K562 (cell line): Measurements from ENCODE around the gene UCN. TPM values are rescaled to one million over a fixed set of nuclear protein-coding genes. Genes with fewer than 3 reads are reported as not detected.

Experiments used
- ATAC-seq: fragments of 200-7000 bp; cut with Tn5 transposase; 3 replicates; pipeline ENCODE4 v1.9.1; 2020; ENCODE audit warnings: moderate library complexity
- BruUV-seq: library from RNA; stranded (reverse); fragments of 400-500 nt; replicated peaks from 2 replicates; lab custom pipeline; 2021; lab: Mats Ljungman, UMichigan
- CTCF ChIA-PET: fragments of 300-600 bp; formaldehyde crosslinking; extraction: SDS; loops from one replicate; lab custom pipeline; 2021; ENCODE audit warnings: low intra/inter-chr PET ratio; lab: Yijun Ruan, JAX
- POLR2A ChIA-PET: fragments of 300-600, 350-650 bp; sonication (Branson Sonifier 250); formaldehyde crosslinking; extraction: SDS; loops from one replicate; lab custom pipeline; 2021; ENCODE audit warnings: antibody characterized with exemption, inconsistent platforms; lab: Yijun Ruan, JAX
- DNase-seq, 4 experiments: peaks; one replicate each; pipeline versions ENCODE4 v3.0.0 to v3.0.0-alpha.2; 2011 to 2018; ENCODE audit warnings: low spot score in 3 of 4, mixed read lengths in 3 of 4; ENCODE audit errors: extremely low read depth in 1 of 4
- FAIRE-seq: peaks from 2 replicates; lab custom pipeline; 2011; peaks lifted over from hg19 to GRCh38; lab: Jason Lieb, UNC
- H2AFZ ChIP-seq: 2 replicates; pipeline ENCODE4 v1.6.0; 2011; ENCODE audit warnings: low read depth, low read length, control low read depth, inconsistent platforms
- H3K27ac ChIP-seq: fragments of 200-600 bp; 3 replicates; pipeline ENCODE4 v1.8.0; 2011; ENCODE audit warnings: low read depth, mild to moderate bottlenecking, control low read depth, inconsistent platforms, low read length, moderate library complexity, mixed read lengths; ENCODE audit errors: extremely low read depth
- H3K27me3 ChIP-seq, 2 experiments: fragments of 300-600 bp in 1 of 2; 2 replicates in 1 of 2; 3 replicates in 1 of 2; pipeline versions ENCODE4 v1.6.0 to v1.8.0; 2011; ENCODE audit warnings: inconsistent platforms in 2 of 2, low read length in 2 of 2, mild to moderate bottlenecking in 1 of 2, mixed read lengths in 1 of 2, moderate library complexity in 1 of 2; ENCODE audit not compliant: control insufficient read depth in 2 of 2, insufficient read depth in 2 of 2
- H3K36me3 ChIP-seq: fragments of 300-600 bp; 3 replicates; pipeline ENCODE4 v1.8.0; 2011; ENCODE audit warnings: mild to moderate bottlenecking, low read length, inconsistent platforms; ENCODE audit not compliant: control insufficient read depth, insufficient read depth
- H3K4me1 ChIP-seq, 2 experiments: fragments of 200-600 bp in 1 of 2; replicated peaks in 1 of 2; 2 replicates in 1 of 2; 3 replicates in 1 of 2; pipeline versions ENCODE4 v1.5.1 to v1.8.0; 2011; ENCODE audit warnings: inconsistent platforms in 2 of 2, low read length in 2 of 2, mild to moderate bottlenecking in 1 of 2, mixed read lengths in 1 of 2, moderate library complexity in 1 of 2; ENCODE audit not compliant: control insufficient read depth in 2 of 2, insufficient read depth in 2 of 2
- H3K4me2 ChIP-seq: 2 replicates; pipeline ENCODE4 v1.6.1; 2011; ENCODE audit warnings: low read length, control low read depth, inconsistent platforms, mixed read lengths; ENCODE audit not compliant: insufficient read depth
- H3K4me3 ChIP-seq: fragments of 200-600 bp; sonication (generic), shearing (Covaris generic); 2 replicates; pipeline ENCODE4 v1.5.1; 2016; ENCODE audit warnings: control low read depth, inconsistent platforms
- H3K79me2 ChIP-seq: fragments of 200-600 bp; 3 replicates; pipeline ENCODE4 v1.8.0; 2011; ENCODE audit warnings: low read length, inconsistent platforms; ENCODE audit not compliant: control insufficient read depth, insufficient read depth
- H3K9ac ChIP-seq, 2 experiments: 2 replicates each; pipeline versions ENCODE4 v1.6.0 to v1.6.1; 2011; ENCODE audit warnings: low read depth in 2 of 2, low read length in 2 of 2, control low read depth in 1 of 2, inconsistent platforms in 1 of 2, mild to moderate bottlenecking in 1 of 2, mixed read lengths in 1 of 2; ENCODE audit not compliant: insufficient read depth in 1 of 2
- H3K9me1 ChIP-seq: one replicate; pipeline ENCODE4 v1.6.0; 2011; ENCODE audit warnings: inconsistent platforms, mild to moderate bottlenecking, low read length, moderate library complexity; ENCODE audit not compliant: control insufficient read depth, insufficient read depth
- H3K9me3 ChIP-seq: replicated peaks from 2 replicates; pipeline ENCODE4 v1.5.1; 2011; ENCODE audit warnings: low read depth, low read length, inconsistent platforms; ENCODE audit not compliant: control insufficient read depth, insufficient read depth
- H4K20me1 ChIP-seq: replicated peaks from 2 replicates; pipeline ENCODE4 v1.6.1; 2011; ENCODE audit warnings: low read length, inconsistent platforms, mixed read lengths; ENCODE audit not compliant: control insufficient read depth, insufficient read depth
- BDP1 ChIP-seq: IDR thresholded peaks from 3 replicates; pipeline ENCODE4 v1.6.1; 2011; ENCODE audit not compliant: insufficient read length, insufficient read depth
- HIVEP1 ChIP-seq: fragments of 250-450 bp; sonication (Bioruptor Pico); IDR thresholded peaks from 2 replicates; pipeline ENCODE4 v1.4.0; 2020; ENCODE audit warnings: mild to moderate bottlenecking
- HOMEZ ChIP-seq: fragments of 250-450 bp; sonication (Bioruptor Pico); IDR thresholded peaks from 2 replicates; pipeline ENCODE4 v1.4.0; 2020; ENCODE audit warnings: mild to moderate bottlenecking, moderate library complexity
- KAT2B ChIP-seq: IDR thresholded peaks from one replicate; pipeline ENCODE4 v1.6.1; 2012; ENCODE audit warnings: low read depth, mild to moderate bottlenecking, control low read depth, inconsistent platforms, low read length, moderate library complexity
- NFRKB ChIP-seq: fragments of 450-650 bp; IDR thresholded peaks from 2 replicates; pipeline ENCODE4 v1.6.1; 2016; ENCODE audit warnings: low read depth
- NR2C2 ChIP-seq, 2 experiments: fragments of 200-800 bp in 1 of 2; sonication (Bioruptor generic) in 1 of 2; sonication (generic) in 1 of 2; formaldehyde crosslinking in 1 of 2; IDR thresholded peaks; 2 replicates each; pipeline versions ENCODE4 v1.6.1 to v1.8.0; 2016 to 2022; ENCODE audit warnings: mild to moderate bottlenecking in 1 of 2, missing compliant biosample characterization in 1 of 2, missing genetic modification characterization in 1 of 2, missing genetic modification reagents in 1 of 2
- RFX5 ChIP-seq: IDR thresholded peaks from 2 replicates; pipeline ENCODE4 v1.6.1; 2011; ENCODE audit warnings: low read depth, mild to moderate bottlenecking, improper control_type of control experiment, low read length
- ZNF12 ChIP-seq: sonication (generic); formaldehyde crosslinking; IDR thresholded peaks from 2 replicates; pipeline ENCODE4 v1.4.0; 2020; ENCODE audit warnings: mild to moderate bottlenecking, missing genetic modification reagents
- ZNF184 ChIP-seq: sonication (generic); formaldehyde crosslinking; IDR thresholded peaks from 2 replicates; pipeline ENCODE4 v1.5.0; 2020; ENCODE audit warnings: missing genetic modification reagents
- ZNF507 ChIP-seq: conservative IDR thresholded peaks from 2 replicates; pipeline ENCODE4 v1.6.1; 2017; ENCODE audit warnings: missing genetic modification characterization, missing compliant biosample characterization
- WGBS: fragments of 100-300 bp; shearing (Covaris generic); methylation state at CpG from one replicate; pipeline ENCODE4 v1.1.6; 2016; ENCODE audit warnings: low coverage, mixed read lengths; ENCODE audit not compliant: insufficient coverage; ENCODE audit errors: missing lambda C conversion rate; 5-methylcytosine and 5-hydroxymethylcytosine counted together
- in situ Hi-C: fragments of 300-500 bp; cut with MboI; formaldehyde crosslinking; loops from 4 replicates; pipeline ENCODE4 v1.15.0; 2018; ENCODE audit warnings: inconsistent platforms, mixed read lengths
- intact Hi-C: fragments of 100-400 bp; cut with micrococcal nuclease; formaldehyde crosslinking; loops from 2 replicates; pipeline ENCODE4 v1.14.2; 2022
- polyA plus RNA-seq, 8 experiments: library from polyadenylated mRNA; depleted of rRNA in 4 of 8; stranded (reverse) in 5 of 8; unstranded in 3 of 8; fragments of >200 nt; fragmentation: Nextera tagmentation in 2 of 8; fragmentation: Illumina TruSeq in 1 of 8; extraction: Ambion mirVana in 2 of 8; extraction: Trizol in 1 of 8; gene quantifications; 2 replicates each; pipeline versions ENCODE4 v1.2.1 to v1.2.3, GENCODE V29; 2011 to 2014; ENCODE audit warnings: inconsistent platforms in 1 of 8, missing spikeins in 1 of 8
- total RNA-seq, 7 experiments: library from RNA; depleted of rRNA in 6 of 7; stranded (reverse); fragments of >200 nt in 6 of 7; fragmentation: Illumina TruSeq in 2 of 7; extraction: Trizol in 2 of 7; gene quantifications; 2 replicates each; pipeline versions ENCODE4 v1.2.1 to v1.2.3, GENCODE V29; 2011 to 2021; ENCODE audit warnings: low replicate concordance in 1 of 7

The UCN gene
- total and polyA plus RNA-seq, 9 of the 15 experiments (the other 6 are each of a cell fraction or from before 2014, with no cell fraction given), result 0.10 to 2.7 (median 0.43) TPM

GRCh38 chr2:27270131-27270530 is 38.1 kb downstream of the UCN start:
- intact Hi-C loops (no loop called here), in situ Hi-C loops (no loop called here)
- Histone ChIP-seq H3K27me3 (peaks cover 2 to 5% of the 10 kb centered on the region in 2 experiments; a peak in 2 of 5 replicates), H3K4me2 (no peak overlapping the region), H2AFZ (no peak overlapping the region), H3K79me2 (no peaks in the 10 kb centered on the region), H4K20me1 (no peaks in the 10 kb centered on the region; the same call in 1 of the 2 replicates), H3K4me3 (no peak overlapping the region), H3K9ac (no peak overlapping the region), H3K4me1 (peaks cover 8 to 19% of the 10 kb centered on the region in 2 experiments), H3K9me3 (no peaks in the 10 kb centered on the region; the same call in 1 of the 2 replicates), H3K9me1 (no peaks in the 10 kb centered on the region), H3K27ac (no peak overlapping the region), H3K36me3 (no peaks in the 10 kb centered on the region)
- 21% methylated on average over 3 of the region's 3 CpGs for WGBS
- FAIRE-seq (no peak), DNase-seq (no peak), ATAC-seq (no peak)
- ChIA-PET CTCF (no interaction called here), POLR2A (interaction anchor here (0.5 to 1.5 kb wide), 4 partner anchors 9 to 92 kb away, joined by 3 to 6 read pairs (median 4); no protein-coding TSS in a partner anchor)
- BruUV-seq, result no TSS peak
- TF ChIP-seq ZNF12 (CRISPR knock-in tag) (no peak), NFRKB (no peak), BDP1 (no peak), ZNF507 (tag) (no peak), HOMEZ (CRISPR knock-in tag) (no peak), HIVEP1 (CRISPR knock-in tag) (no peak), KAT2B (no peak), NR2C2 (CRISPR knock-in tag; IDR thresholded peaks at IDR 0.05) (no peak), NR2C2 (tag; IDR thresholded peaks at IDR 0.05) (no peak), ZNF184 (CRISPR knock-in tag) (no peak), RFX5 (no peak)
